ENCODE measurements around the gene PGM3.

PGM3 gene

GRCh38 chr6:83155794-83156193 lies 37.3 kb downstream of the PGM3 start:
- H3K4me3 ChIP-seq (replicated peaks; ENCODE audit: insufficient read depth, low read length), result no peak overlapping the region
- H3K27ac ChIP-seq (replicated peaks), result no peak overlapping the region
- H3K27me3 ChIP-seq (ENCODE audit: insufficient read depth, poor library complexity, severe bottlenecking), result no peaks in the 10 kb centered on the region
- no peak for DNase-seq (ENCODE audit: low read depth in 1 of 2, low spot score in 1 of 2)
- TF ChIP-seq GABPA (IDR thresholded peaks at IDR 0.05; ENCODE audit: low read depth) (no peak), SPI1 (IDR thresholded peaks at IDR 0.05; ENCODE audit: borderline replicate concordance, low read depth) (no peak), REST (IDR thresholded peaks at IDR 0.05; ENCODE audit: insufficient replicate concordance, low read depth) (no peak), POLR2AphosphoS5 (IDR thresholded peaks at IDR 0.05; ENCODE audit: low read depth) (no peak)
- TF ChIP-seq, protein P1, sequence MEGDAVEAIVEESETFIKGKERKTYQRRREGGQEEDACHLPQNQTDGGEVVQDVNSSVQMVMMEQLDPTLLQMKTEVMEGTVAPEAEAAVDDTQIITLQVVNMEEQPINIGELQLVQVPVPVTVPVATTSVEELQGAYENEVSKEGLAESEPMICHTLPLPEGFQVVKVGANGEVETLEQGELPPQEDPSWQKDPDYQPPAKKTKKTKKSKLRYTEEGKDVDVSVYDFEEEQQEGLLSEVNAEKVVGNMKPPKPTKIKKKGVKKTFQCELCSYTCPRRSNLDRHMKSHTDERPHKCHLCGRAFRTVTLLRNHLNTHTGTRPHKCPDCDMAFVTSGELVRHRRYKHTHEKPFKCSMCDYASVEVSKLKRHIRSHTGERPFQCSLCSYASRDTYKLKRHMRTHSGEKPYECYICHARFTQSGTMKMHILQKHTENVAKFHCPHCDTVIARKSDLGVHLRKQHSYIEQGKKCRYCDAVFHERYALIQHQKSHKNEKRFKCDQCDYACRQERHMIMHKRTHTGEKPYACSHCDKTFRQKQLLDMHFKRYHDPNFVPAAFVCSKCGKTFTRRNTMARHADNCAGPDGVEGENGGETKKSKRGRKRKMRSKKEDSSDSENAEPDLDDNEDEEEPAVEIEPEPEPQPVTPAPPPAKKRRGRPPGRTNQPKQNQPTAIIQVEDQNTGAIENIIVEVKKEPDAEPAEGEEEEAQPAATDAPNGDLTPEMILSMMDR (IDR thresholded peaks at IDR 0.05; ENCODE audit: insufficient read depth, low read length), result no peak

- Histone ChIP-seq H3K4me3 (replicated peaks; ENCODE audit: insufficient read depth, low read length) (no peak overlapping the region), H3K27ac (replicated peaks) (no peak overlapping the region), H3K27me3 (ENCODE audit: insufficient read depth, poor library complexity, severe bottlenecking) (no peaks in the 10 kb centered on the region)
- no peak for DNase-seq (ENCODE audit: low read depth in 1 of 2, low spot score in 1 of 2)
- TF ChIP-seq, protein P1 (IDR thresholded peaks at IDR 0.05; ENCODE audit: insufficient read depth, low read length), result no peak
- TF ChIP-seq POLR2AphosphoS5 (IDR thresholded peaks at IDR 0.05; ENCODE audit: low read depth) (no peak), SPI1 (IDR thresholded peaks at IDR 0.05; ENCODE audit: borderline replicate concordance, low read depth) (no peak)
Observed at GRCh38 chr6:83153883-83154521, 39.1 kb downstream of the PGM3 start.

DNA sequence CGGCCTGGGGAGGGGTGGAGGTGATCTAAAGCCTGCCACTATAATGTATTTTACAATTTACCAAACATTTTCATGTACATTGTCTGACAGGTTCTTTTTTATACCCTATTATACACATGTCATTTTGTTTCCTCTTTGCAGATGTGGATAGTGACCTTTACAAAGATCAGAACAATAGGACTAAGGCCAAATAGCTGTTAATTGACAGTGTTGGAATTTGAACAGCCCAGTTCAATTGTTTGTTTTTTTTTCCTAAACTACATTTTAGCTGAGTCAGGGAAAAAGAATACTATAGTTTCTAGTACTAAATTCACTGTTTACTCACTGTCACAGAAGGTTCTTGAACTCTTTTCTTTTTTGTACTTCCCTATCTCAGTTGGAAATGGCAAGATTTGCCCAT lies 40.2 kb downstream of the PGM3 start:
- TF ChIP-seq POLR2AphosphoS5 (IDR thresholded peaks at IDR 0.05; ENCODE audit: low read depth) (no peak), SPI1 (IDR thresholded peaks at IDR 0.05; ENCODE audit: borderline replicate concordance, low read depth) (no peak), GABPA (IDR thresholded peaks at IDR 0.05; ENCODE audit: low read depth) (no peak), REST (IDR thresholded peaks at IDR 0.05; ENCODE audit: insufficient replicate concordance, low read depth) (no peak)
- TF ChIP-seq, protein P1 (IDR thresholded peaks at IDR 0.05; ENCODE audit: insufficient read depth, low read length), result no peak

GRCh38 chr6:83151114-83151513 lies 42.0 kb downstream of the PGM3 start:
- H3K4me3 ChIP-seq (replicated peaks; ENCODE audit: insufficient read depth, low read length), result no peak overlapping the region
- no peak for DNase-seq (ENCODE audit: low read depth in 1 of 2, low spot score in 1 of 2)
- no peak overlapping the region for H3K27ac ChIP-seq (replicated peaks)
- H3K27me3 ChIP-seq (ENCODE audit: insufficient read depth, poor library complexity, severe bottlenecking), result no peaks in the 10 kb centered on the region
- no peak for TF ChIP-seq POLR2AphosphoS5 (IDR thresholded peaks at IDR 0.05; ENCODE audit: low read depth)
- TF ChIP-seq, protein P1 (IDR thresholded peaks at IDR 0.05; ENCODE audit: insufficient read depth, low read length), result no peak
- no peak for TF ChIP-seq SPI1 (IDR thresholded peaks at IDR 0.05; ENCODE audit: borderline replicate concordance, low read depth)
- no peak for TF ChIP-seq REST (IDR thresholded peaks at IDR 0.05; ENCODE audit: insufficient replicate concordance, low read depth)
- TF ChIP-seq GABPA (IDR thresholded peaks at IDR 0.05; ENCODE audit: low read depth), result no peak

More for the DNA sequence above, 40.2 kb downstream of the PGM3 start:
- H3K27me3 ChIP-seq (ENCODE audit: insufficient read depth, poor library complexity, severe bottlenecking), result no peaks in the 10 kb centered on the region
- no peak for DNase-seq (ENCODE audit: low read depth in 1 of 2, low spot score in 1 of 2)
- no peak overlapping the region for H3K27ac ChIP-seq (replicated peaks)
- H3K4me3 ChIP-seq (replicated peaks; ENCODE audit: insufficient read depth, low read length), result no peak overlapping the region

Measured in HL-60 (cell line).